ENCODE results near the gene SNAPC3.
"Not testable (repeated sequence)": the region's sequence is repeated elsewhere in the genome, so short reads cannot be mapped to it uniquely, and the experiment has no call there.

SNAPC3 gene

GRCh38 chr9:15422372-15423230, at the start of gene SNAPC3:
Gene SNAPC3 (plus strand): TSS chr9:15422876. CDS start chr9:15422880, 4 bp downstream.
- DNase-seq (ENCODE audit: low spot score): peak; percentile 95

- DNase-seq (ENCODE audit: low spot score): no peak
Measured at GRCh38 chr9:15373881-15374280, 48.8 kb upstream of the SNAPC3 start.

- no peak for DNase-seq (ENCODE audit: low spot score)
Measured at GRCh38 chr9:15374310-15374709, 48.4 kb upstream of the SNAPC3 start.

- DNase-seq (ENCODE audit: low spot score): no peak
Measured at GRCh38 chr9:15374825-15375224, 47.9 kb upstream of the SNAPC3 start.

- no peak for DNase-seq (ENCODE audit: low spot score)
Measured at GRCh38 chr9:15377625-15378540, 44.8 kb upstream of the SNAPC3 start.

- not testable (repeated sequence) for DNase-seq (ENCODE audit: low spot score)
Measured at GRCh38 chr9:15379317-15379716, 43.4 kb upstream of the SNAPC3 start.

GRCh38 chr9:15379888-15380287, 42.8 kb upstream of the SNAPC3 start:
- DNase-seq (ENCODE audit: low spot score): not testable (repeated sequence)

GRCh38 chr9:15381491-15381890, 41.2 kb upstream of the SNAPC3 start:
- no peak for DNase-seq (ENCODE audit: low spot score)

- no peak for DNase-seq (ENCODE audit: low spot score)
Measured at GRCh38 chr9:15386465-15386864, 36.2 kb upstream of the SNAPC3 start.

GRCh38 chr9:15389173-15389572, 33.5 kb upstream of the SNAPC3 start:
- DNase-seq (ENCODE audit: low spot score): no peak

GRCh38 chr9:15389631-15390030, 33.0 kb upstream of the SNAPC3 start:
- DNase-seq (ENCODE audit: low spot score): no peak

GRCh38 chr9:15390201-15390600, 32.5 kb upstream of the SNAPC3 start:
- no peak for DNase-seq (ENCODE audit: low spot score)

- no peak for DNase-seq (ENCODE audit: low spot score)
Measured at GRCh38 chr9:15392363-15392762, 30.3 kb upstream of the SNAPC3 start.

- no peak for DNase-seq (ENCODE audit: low spot score)
Measured at GRCh38 chr9:15400281-15400941, 22.3 kb upstream of the SNAPC3 start.

- no peak for DNase-seq (ENCODE audit: low spot score)
Measured at GRCh38 chr9:15401266-15401665, 21.4 kb upstream of the SNAPC3 start.

GRCh38 chr9:15403155-15403554, 19.5 kb upstream of the SNAPC3 start:
- DNase-seq (ENCODE audit: low spot score): peak; percentile 4

- DNase-seq (ENCODE audit: low spot score): no peak
Measured at GRCh38 chr9:15404171-15404570, 18.5 kb upstream of the SNAPC3 start.

- DNase-seq (ENCODE audit: low spot score): peak; percentile 34
Measured at GRCh38 chr9:15416880-15417279, 5.8 kb upstream of the SNAPC3 start.

- no peak for DNase-seq (ENCODE audit: low spot score)
Measured at GRCh38 chr9:15417626-15418025, 5.0 kb upstream of the SNAPC3 start.

- no peak for DNase-seq (ENCODE audit: low spot score)
Measured at GRCh38 chr9:15420796-15421195, 1.9 kb upstream of the SNAPC3 start.

GRCh38 chr9:15421532-15421931, 1.1 kb upstream of the SNAPC3 start:
- no peak for DNase-seq (ENCODE audit: low spot score)

- no peak for DNase-seq (ENCODE audit: low spot score)
Measured at GRCh38 chr9:15421990-15422371, 695 bp upstream of the SNAPC3 start.
